Mesendoderm (in vitro differentiated cells): ENCODE results near the gene ABCA4.

ENCODE experiments used
- DNase-seq: peaks from one replicate; pipeline ENCODE4 v3.0.0; 2013
- H2AK5ac ChIP-seq: 2 replicates; pipeline ENCODE4 v1.6.1; 2013; ENCODE audit warnings: low read length, inconsistent platforms
- H2BK120ac ChIP-seq: 2 replicates; pipeline ENCODE4 v1.6.1; 2013; ENCODE audit warnings: low read depth, mild to moderate bottlenecking, low read length, moderate library complexity, mixed read lengths
- H2BK15ac ChIP-seq: replicated peaks from 2 replicates; pipeline ENCODE4 v1.6.1; 2013; ENCODE audit warnings: low read depth, mild to moderate bottlenecking, moderate library complexity
- H2BK5ac ChIP-seq: 2 replicates; pipeline ENCODE4 v1.6.1; 2013; ENCODE audit warnings: low read length, inconsistent platforms
- H3K18ac ChIP-seq: 2 replicates; pipeline ENCODE4 v1.6.1; 2013; ENCODE audit warnings: mild to moderate bottlenecking, low read length, mixed read lengths
- H3K23ac ChIP-seq: one replicate; pipeline ENCODE4 v1.6.1; 2013; ENCODE audit warnings: low read length
- H3K27ac ChIP-seq: 2 replicates; pipeline ENCODE4 v1.5.1; 2013; ENCODE audit warnings: low read depth, mild to moderate bottlenecking, inconsistent platforms, low read length, moderate library complexity
- H3K27me3 ChIP-seq: 2 replicates; pipeline ENCODE4 v1.6.1; 2013; ENCODE audit warnings: low read length, control low read depth, mild to moderate bottlenecking, inconsistent platforms; ENCODE audit not compliant: insufficient read depth, poor library complexity
- H3K36me3 ChIP-seq: 2 replicates; pipeline ENCODE4 v1.6.1; 2013; ENCODE audit warnings: low read length, inconsistent platforms; ENCODE audit not compliant: control insufficient read depth, insufficient read depth
- H3K4ac ChIP-seq: one replicate; pipeline ENCODE4 v1.6.1; 2013; ENCODE audit warnings: low read depth, mild to moderate bottlenecking, low read length, moderate library complexity
- H3K4me1 ChIP-seq: 2 replicates; pipeline ENCODE4 v1.6.1; 2013; ENCODE audit warnings: low read depth, low read length, inconsistent platforms; ENCODE audit not compliant: control insufficient read depth
- H3K4me2 ChIP-seq: 2 replicates; pipeline ENCODE4 v1.6.1; 2013; ENCODE audit warnings: low read length
- H3K4me3 ChIP-seq: 2 replicates; pipeline ENCODE4 v1.5.1; 2013; ENCODE audit warnings: mild to moderate bottlenecking, low read length
- H3K56ac ChIP-seq: one replicate; pipeline ENCODE4 v1.6.1; 2013; ENCODE audit warnings: low read length
- H3K79me1 ChIP-seq: 2 replicates; pipeline ENCODE4 v1.6.1; 2013; ENCODE audit warnings: low read length, inconsistent platforms
- H3K79me2 ChIP-seq: 2 replicates; pipeline ENCODE4 v1.6.1; 2013; ENCODE audit warnings: mild to moderate bottlenecking, low read length; ENCODE audit not compliant: control insufficient read depth, insufficient read depth
- H3K9ac ChIP-seq: 2 replicates; pipeline ENCODE4 v1.6.1; 2013; ENCODE audit warnings: low read length, inconsistent platforms
- H4K5ac ChIP-seq: one replicate; pipeline ENCODE4 v1.6.1; 2013; ENCODE audit warnings: low read length
- H4K8ac ChIP-seq: one replicate; pipeline ENCODE4 v1.6.1; 2013; ENCODE audit warnings: low read depth, mild to moderate bottlenecking, control low read depth, low read length, moderate library complexity
- WGBS: extraction: QIAGEN DNeasy Blood & Tissue Kit; methylation state at CpG from one replicate; pipeline ENCODE4 v1.1.7; 2013; ENCODE audit warnings: low lambda C conversion rate, missing lambda C conversion rate; ENCODE audit not compliant: insufficient coverage; ENCODE audit errors: extremely low coverage; 5-methylcytosine and 5-hydroxymethylcytosine counted together

Gene ABCA4

DNA sequence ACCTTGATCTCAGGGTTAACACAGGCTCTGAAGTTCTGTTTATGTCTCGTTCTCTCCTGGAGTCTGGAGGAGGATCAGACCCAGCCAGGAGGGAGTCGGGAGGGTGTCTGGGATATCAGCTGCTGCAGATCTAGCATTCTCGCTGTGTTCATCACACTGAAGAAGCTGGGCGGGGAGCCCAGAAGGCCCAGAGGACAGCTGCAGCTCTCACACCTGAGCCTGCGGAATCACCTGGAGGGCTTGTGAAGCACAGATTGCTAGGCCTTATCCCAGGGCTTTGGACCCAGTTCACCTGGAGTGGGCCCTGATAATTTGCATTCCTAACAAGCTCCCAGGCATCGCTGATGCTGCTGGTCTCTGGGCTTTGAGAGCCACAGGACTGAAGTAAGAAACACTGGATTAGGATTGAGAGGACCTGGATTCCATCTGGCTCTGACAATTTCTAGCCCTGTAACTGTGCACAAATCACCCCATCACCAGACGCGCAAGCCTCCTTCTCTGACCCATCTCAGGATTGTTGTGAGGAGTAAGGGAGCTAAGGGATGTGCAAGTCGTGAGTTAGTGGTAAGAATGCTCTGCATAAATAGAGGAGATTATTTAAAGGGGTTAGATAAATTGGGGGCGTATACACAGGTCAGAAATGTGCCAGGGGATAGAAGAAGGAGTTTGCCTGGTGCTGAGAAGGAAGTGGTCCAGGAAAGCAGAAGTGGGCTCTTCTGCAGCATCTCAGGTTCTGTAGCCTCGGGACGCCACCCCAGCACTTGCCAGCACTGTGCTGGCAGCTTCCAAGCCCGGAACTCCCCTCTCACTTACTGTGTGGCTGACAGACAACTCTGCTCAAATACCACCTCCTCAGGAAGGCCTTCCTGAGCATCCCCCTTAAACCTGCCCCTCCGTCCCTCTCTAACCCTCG is 19.1 kb downstream of the ABCA4 start:
- DNase-seq = no peak
- no peak overlapping the region for H2BK5ac ChIP-seq
- 100% methylated on average over 1 of the region's 15 CpGs for WGBS
- no peak overlapping the region for H2BK120ac ChIP-seq
- H3K4me2 ChIP-seq = no peak overlapping the region
- no peaks in the 10 kb centered on the region for H3K36me3 ChIP-seq
- no peak overlapping the region for H4K5ac ChIP-seq
- no peak overlapping the region for H3K23ac ChIP-seq
- peaks cover 18% of the 10 kb centered on the region for H3K4me1 ChIP-seq
- no peak overlapping the region for H3K4ac ChIP-seq
- H3K79me2 ChIP-seq = no peaks in the 10 kb centered on the region
- H4K8ac ChIP-seq = no peak overlapping the region
- no peak overlapping the region for H3K18ac ChIP-seq
- H3K4me3 ChIP-seq = no peak overlapping the region
- H3K56ac ChIP-seq = peak overlapping the region; percentile 53
- no peaks in the 10 kb centered on the region for H3K79me1 ChIP-seq
- no peak overlapping the region for H3K9ac ChIP-seq
- H3K27me3 ChIP-seq = no peaks in the 10 kb centered on the region
- no peak overlapping the region for H2BK15ac ChIP-seq
- no peak overlapping the region for H2AK5ac ChIP-seq
- no peak overlapping the region for H3K27ac ChIP-seq

DNA sequence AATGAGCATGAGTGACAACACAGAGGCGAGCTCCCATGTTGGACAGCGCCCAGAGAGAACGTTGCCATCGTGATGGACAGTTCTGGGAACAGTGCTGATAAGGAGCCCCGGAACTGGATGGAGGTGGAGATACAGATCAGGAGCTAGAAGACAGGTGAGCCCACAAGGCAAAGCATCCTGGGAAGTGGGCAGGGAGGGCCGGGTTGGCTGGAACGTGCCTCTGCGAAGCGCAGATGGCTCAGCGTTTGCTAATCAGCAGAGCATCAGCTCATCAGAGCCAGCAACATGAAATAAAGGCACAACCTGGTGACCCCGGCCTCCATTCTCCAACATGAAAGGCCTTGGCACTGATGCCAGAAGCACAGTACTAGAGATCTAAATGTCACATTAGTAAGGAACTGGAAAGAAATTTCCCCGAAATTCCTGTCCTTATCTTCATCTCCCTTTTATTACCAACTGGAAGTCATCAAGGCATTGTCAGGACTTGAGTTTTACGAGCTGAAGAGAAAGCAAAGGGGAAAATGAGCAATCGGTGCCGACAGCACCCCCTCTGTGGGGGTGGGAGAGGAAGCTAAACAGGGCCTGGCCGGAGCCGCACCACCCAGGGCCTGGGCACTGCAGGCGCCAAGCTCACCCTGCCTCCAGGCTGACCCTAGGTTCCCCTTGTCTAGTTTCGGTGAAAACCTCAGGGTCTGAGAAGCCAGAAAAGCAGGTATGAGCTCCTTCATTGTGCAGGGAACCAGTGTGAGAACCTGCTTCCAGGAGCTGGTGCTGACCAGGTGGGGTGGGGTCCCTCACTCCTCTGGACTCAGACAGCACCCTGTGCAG is 19.9 kb downstream of the ABCA4 start:
- no CpG with 5 or more reads among the region's 19 CpGs for WGBS
- DNase-seq = no peak
- Histone ChIP-seq H3K9ac (no peak overlapping the region), H3K4me1 (peaks cover 15% of the 10 kb centered on the region), H4K5ac (no peak overlapping the region), H2BK15ac (no peak overlapping the region), H3K56ac (peak overlapping the region; percentile 53), H3K36me3 (no peaks in the 10 kb centered on the region), H2BK120ac (no peak overlapping the region), H3K79me2 (no peaks in the 10 kb centered on the region), H3K23ac (peak overlapping the region; percentile 10), H3K4ac (no peak overlapping the region), H4K8ac (no peak overlapping the region), H3K4me2 (no peak overlapping the region), H2BK5ac (no peak overlapping the region), H2AK5ac (no peak overlapping the region), H3K27ac (no peak overlapping the region), H3K79me1 (no peaks in the 10 kb centered on the region), H3K18ac (no peak overlapping the region), H3K4me3 (no peak overlapping the region), H3K27me3 (no peaks in the 10 kb centered on the region)

DNA sequence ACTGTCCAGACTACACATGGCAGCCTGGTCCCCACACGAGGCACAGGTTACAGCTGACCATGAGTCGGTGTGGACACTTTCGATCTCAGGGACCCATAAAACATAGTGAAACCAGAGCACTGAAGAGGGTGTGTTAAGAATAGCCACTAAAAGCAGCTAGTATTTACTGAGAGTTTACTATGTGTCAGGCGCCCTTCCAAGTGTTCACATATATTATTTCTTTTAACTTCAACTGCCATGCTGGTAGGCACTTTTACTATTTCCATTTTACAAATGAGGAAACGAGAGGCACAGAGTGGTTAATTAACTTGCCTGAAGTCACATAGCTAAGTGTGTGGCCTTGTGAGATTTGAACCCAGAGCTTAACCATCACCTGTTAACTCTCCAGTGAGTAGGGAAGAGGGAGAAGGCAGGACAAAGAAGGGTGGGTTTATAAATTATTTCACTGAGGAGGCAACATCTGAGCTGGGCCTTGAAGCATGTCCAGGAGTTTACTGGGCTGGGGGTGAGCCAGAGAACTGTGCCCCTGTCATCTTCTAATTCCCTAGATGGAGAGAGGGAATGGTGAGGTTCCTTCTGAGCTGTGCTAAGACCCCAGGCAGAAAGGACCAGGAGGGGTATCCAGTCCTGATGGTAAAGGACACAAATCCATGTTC is 20.7 kb downstream of the ABCA4 start:
- no CpG with 5 or more reads among the region's 5 CpGs for WGBS
- Histone ChIP-seq H3K79me1 (no peaks in the 10 kb centered on the region), H2BK15ac (no peak overlapping the region), H3K9ac (no peak overlapping the region), H2AK5ac (peak overlapping the region; percentile 19), H2BK120ac (no peak overlapping the region), H3K18ac (no peak overlapping the region), H4K5ac (no peak overlapping the region), H3K27ac (no peak overlapping the region), H3K4me2 (no peak overlapping the region), H2BK5ac (no peak overlapping the region), H3K56ac (no peak overlapping the region), H3K4me1 (peaks cover 10% of the 10 kb centered on the region), H3K79me2 (no peaks in the 10 kb centered on the region), H3K36me3 (no peaks in the 10 kb centered on the region), H4K8ac (no peak overlapping the region), H3K4ac (no peak overlapping the region), H3K4me3 (no peak overlapping the region), H3K27me3 (no peaks in the 10 kb centered on the region), H3K23ac (no peak overlapping the region)
- no peak for DNase-seq

DNA sequence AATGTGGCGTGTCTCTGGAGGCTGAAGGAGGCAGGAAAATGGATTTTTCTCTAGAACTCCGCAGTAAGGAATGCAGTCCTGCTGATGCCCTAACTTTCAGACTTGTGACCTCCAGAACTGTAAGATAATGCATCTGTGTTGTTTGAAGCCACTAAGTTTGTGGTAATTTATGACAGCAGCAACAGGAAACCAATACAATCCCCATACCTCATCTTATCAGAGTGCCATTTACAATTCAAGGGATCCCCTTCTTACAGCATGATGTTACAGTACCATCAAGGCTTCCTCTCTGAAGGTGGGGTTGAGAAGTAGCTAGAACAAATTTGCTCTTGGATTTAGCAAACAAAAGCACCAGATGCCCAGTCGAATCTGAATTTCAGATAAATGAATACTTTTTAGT is 21.6 kb downstream of the ABCA4 start:
- Histone ChIP-seq H3K18ac (no peak overlapping the region), H3K4ac (no peak overlapping the region), H2AK5ac (no peak overlapping the region), H2BK120ac (no peak overlapping the region), H2BK15ac (no peak overlapping the region), H3K79me1 (no peaks in the 10 kb centered on the region), H3K23ac (no peak overlapping the region), H2BK5ac (no peak overlapping the region), H3K4me3 (no peak overlapping the region), H3K9ac (no peak overlapping the region), H4K8ac (no peak overlapping the region), H3K27me3 (no peaks in the 10 kb centered on the region), H3K27ac (no peak overlapping the region), H4K5ac (no peak overlapping the region), H3K4me1 (peaks cover 12% of the 10 kb centered on the region), H3K79me2 (no peaks in the 10 kb centered on the region), H3K36me3 (no peaks in the 10 kb centered on the region), H3K4me2 (no peak overlapping the region), H3K56ac (no peak overlapping the region)
- no CpG with 5 or more reads among the region's 3 CpGs for WGBS
- no peak for DNase-seq

DNA sequence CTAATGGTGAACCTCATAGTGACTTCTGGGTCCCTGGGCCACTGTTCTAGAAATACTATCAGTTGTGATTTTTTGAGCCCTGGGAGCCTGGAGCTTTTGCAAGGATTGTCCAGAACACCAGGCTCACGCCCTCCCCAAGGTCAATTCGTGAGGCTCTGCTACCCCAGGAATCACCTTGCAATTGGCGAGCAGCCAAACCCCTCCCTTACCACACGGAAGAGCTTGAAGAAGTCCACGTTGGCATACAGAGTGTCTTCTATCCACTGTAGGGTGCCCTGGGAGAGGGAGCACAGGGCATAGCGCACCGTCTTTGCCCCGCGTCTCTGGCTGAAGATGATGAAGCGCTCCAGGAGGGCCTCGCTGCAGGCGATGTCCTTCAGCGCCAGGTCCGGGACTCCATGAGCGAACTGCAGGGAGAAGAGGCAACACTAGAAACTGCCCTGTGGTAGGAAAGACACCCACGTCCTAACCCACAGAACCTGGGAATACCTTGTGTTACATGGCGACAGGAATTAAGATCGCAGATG is 22.3 kb downstream of the ABCA4 start:
- H3K23ac ChIP-seq = no peak overlapping the region
- no peak overlapping the region for H3K4ac ChIP-seq
- no peak overlapping the region for H2BK120ac ChIP-seq
- no peaks in the 10 kb centered on the region for H3K79me1 ChIP-seq
- H2BK5ac ChIP-seq = no peak overlapping the region
- H3K27me3 ChIP-seq = no peaks in the 10 kb centered on the region
- no peak overlapping the region for H4K8ac ChIP-seq
- no peak overlapping the region for H3K4me2 ChIP-seq
- H4K5ac ChIP-seq = no peak overlapping the region
- H3K18ac ChIP-seq = no peak overlapping the region
- no peak for DNase-seq
- no peaks in the 10 kb centered on the region for H3K36me3 ChIP-seq
- no peak overlapping the region for H2BK15ac ChIP-seq
- no peak overlapping the region for H3K56ac ChIP-seq
- H3K27ac ChIP-seq = no peak overlapping the region
- H3K4me3 ChIP-seq = no peak overlapping the region
- no peak overlapping the region for H3K9ac ChIP-seq
- WGBS = no CpG with 5 or more reads among the region's 18 CpGs
- peaks cover 16% of the 10 kb centered on the region for H3K4me1 ChIP-seq
- no peak overlapping the region for H2AK5ac ChIP-seq
- H3K79me2 ChIP-seq = no peaks in the 10 kb centered on the region
